22Rv1 (cell line): Measurements from ENCODE around the gene DPF3.

Source experiments
- CTCF ChIP-seq: fragments of 450-650 bp; IDR thresholded peaks from 2 replicates; pipeline ENCODE4 v1.5.1; 2017; ENCODE audit warnings: mild to moderate bottlenecking
- ZFX ChIP-seq: fragments of 450-650 bp; IDR thresholded peaks from 2 replicates; pipeline ENCODE4 v1.6.1; 2017; ENCODE audit warnings: antibody characterized with exemption, borderline replicate concordance

- no peak for TF ChIP-seq CTCF
- no peak for TF ChIP-seq ZFX
Observed at GRCh38 chr14:72783741-72784140, 110.2 kb downstream of the DPF3 start.
